Activated T-helper 17 cell treated with anti-CD3 and anti-CD28 coated beads, Interleukin-2, amount 50 U/mL, for 72 hours (primary cell): ENCODE data around the gene ROR2. TPM values are rescaled to one million over a fixed set of nuclear protein-coding genes. Genes with fewer than 3 reads are reported as not detected.
"Not testable (repeated sequence)": the region's sequence is repeated elsewhere in the genome, so short reads cannot be mapped to it uniquely, and the experiment has no call there.

Experiments
- ATAC-seq: fragments of 150-1000 bp; cut with Tn5 transposase; replicated peaks from 2 replicates; pipeline ENCODE4 v1.10.0; 2021; ENCODE audit warnings: mild to moderate bottlenecking, moderate library complexity
- H3K27ac Mint-ChIP-seq: one replicate; pipeline ENCODE4 v1.8.0; 2022; ENCODE audit warnings: mixed read lengths
- H3K27me3 Mint-ChIP-seq: one replicate; pipeline ENCODE4 v1.8.0; 2022; ENCODE audit warnings: mixed read lengths
- H3K36me3 Mint-ChIP-seq: one replicate; pipeline ENCODE4 v1.8.0; 2022; ENCODE audit warnings: low read depth, mild to moderate bottlenecking, mixed read lengths
- H3K4me1 Mint-ChIP-seq: one replicate; pipeline ENCODE4 v1.8.0; 2022; ENCODE audit warnings: mixed read lengths
- H3K4me3 Mint-ChIP-seq: one replicate; pipeline ENCODE4 v1.8.0; 2022; ENCODE audit warnings: mild to moderate bottlenecking, mixed read lengths
- H3K9me3 Mint-ChIP-seq: one replicate; pipeline ENCODE4 v1.8.0; 2022; ENCODE audit warnings: mixed read lengths
- total RNA-seq, 2 donors: library from RNA; stranded (reverse); gene quantifications; one replicate each; pipeline ENCODE4 v1.2.3, GENCODE V29; 2022

The ROR2 gene
- total RNA-seq, 2 donors from 2014 or later = 0.08 TPM; not detected in 1

- H3K9me3 Mint-ChIP-seq = peaks cover 3% of the 10 kb centered on the region
- no peak for ATAC-seq
- no peaks in the 10 kb centered on the region for H3K4me1 Mint-ChIP-seq
- H3K36me3 Mint-ChIP-seq = no peaks in the 10 kb centered on the region
- H3K27me3 Mint-ChIP-seq = peaks cover 19% of the 10 kb centered on the region
- H3K4me3 Mint-ChIP-seq = no peak overlapping the region
- no peak overlapping the region for H3K27ac Mint-ChIP-seq
Observed at GRCh38 chr9:91572811-91573210, 377.2 kb downstream of the ROR2 start.

GRCh38 chr9:91572044-91572443, 378.0 kb downstream of the ROR2 start:
- H3K27ac Mint-ChIP-seq = no peak overlapping the region
- H3K9me3 Mint-ChIP-seq = peaks cover 3% of the 10 kb centered on the region
- no peak overlapping the region for H3K4me3 Mint-ChIP-seq
- H3K27me3 Mint-ChIP-seq = peaks cover 19% of the 10 kb centered on the region
- H3K4me1 Mint-ChIP-seq = no peaks in the 10 kb centered on the region
- no peaks in the 10 kb centered on the region for H3K36me3 Mint-ChIP-seq
- ATAC-seq = no peak

DNA sequence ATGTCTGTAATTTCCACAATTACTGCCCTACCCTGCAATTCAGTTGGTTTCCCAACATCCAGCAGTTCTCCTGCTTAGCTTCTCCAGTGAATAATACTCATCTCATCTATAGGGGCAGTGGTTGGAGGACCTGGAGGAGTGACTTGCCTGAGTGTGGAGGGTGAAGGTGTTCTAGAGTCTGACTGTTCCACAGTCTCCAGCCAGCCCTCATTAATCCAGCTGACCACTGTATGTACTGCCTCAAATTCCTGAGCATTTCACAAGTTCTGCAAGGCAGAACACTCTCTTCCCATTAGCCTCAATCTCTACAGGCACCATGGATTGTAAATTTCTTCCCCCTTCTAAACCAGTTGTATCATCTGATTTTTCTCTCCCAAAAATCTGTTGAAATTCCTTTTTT, 379.0 kb downstream of the ROR2 start:
- H3K4me3 Mint-ChIP-seq = no peak overlapping the region
- no peak overlapping the region for H3K27ac Mint-ChIP-seq
- H3K27me3 Mint-ChIP-seq = peaks cover 19% of the 10 kb centered on the region
- H3K4me1 Mint-ChIP-seq = no peaks in the 10 kb centered on the region
- ATAC-seq = no peak
- H3K36me3 Mint-ChIP-seq = no peaks in the 10 kb centered on the region
- peaks cover 3% of the 10 kb centered on the region for H3K9me3 Mint-ChIP-seq

GRCh38 chr9:91567642-91568274, 382.3 kb downstream of the ROR2 start:
- Mint-ChIP-seq H3K4me3 (no peak overlapping the region), H3K4me1 (no peaks in the 10 kb centered on the region), H3K27me3 (peaks cover 21% of the 10 kb centered on the region), H3K36me3 (no peaks in the 10 kb centered on the region), H3K27ac (no peak overlapping the region), H3K9me3 (peaks cover 2% of the 10 kb centered on the region)
- no peak for ATAC-seq

DNA sequence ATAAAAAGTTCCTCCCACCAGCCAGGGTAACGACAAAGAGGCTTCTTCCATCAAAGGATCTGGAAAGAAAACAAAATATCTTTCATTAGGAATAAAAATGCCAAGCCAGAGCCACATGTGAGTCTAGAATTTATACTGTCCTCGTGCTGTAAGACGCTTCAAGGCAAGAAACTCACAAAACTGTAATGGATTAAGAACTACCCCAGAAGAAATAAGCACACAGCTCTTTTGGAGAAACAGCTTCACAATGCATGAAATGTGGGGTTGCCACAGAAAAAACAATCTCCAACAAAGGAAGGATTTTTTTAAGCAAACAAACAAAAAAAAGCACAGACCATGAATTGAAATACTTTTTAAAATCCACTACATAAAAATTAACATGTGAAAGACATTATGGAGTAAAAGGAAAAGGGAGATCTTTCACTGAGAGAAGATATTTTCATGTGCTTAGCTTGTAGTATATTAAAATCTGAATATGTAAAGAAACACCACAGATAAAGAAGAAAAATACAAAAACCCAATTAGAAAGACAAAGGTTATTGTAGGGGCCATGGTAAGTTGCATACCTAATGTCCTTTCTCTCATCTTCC, 385.9 kb downstream of the ROR2 start:
- no peaks in the 10 kb centered on the region for H3K4me1 Mint-ChIP-seq
- no peaks in the 10 kb centered on the region for H3K9me3 Mint-ChIP-seq
- no peak overlapping the region for H3K4me3 Mint-ChIP-seq
- peaks cover 17% of the 10 kb centered on the region for H3K27me3 Mint-ChIP-seq
- no peaks in the 10 kb centered on the region for H3K36me3 Mint-ChIP-seq
- H3K27ac Mint-ChIP-seq = no peak overlapping the region
- ATAC-seq = no peak

DNA sequence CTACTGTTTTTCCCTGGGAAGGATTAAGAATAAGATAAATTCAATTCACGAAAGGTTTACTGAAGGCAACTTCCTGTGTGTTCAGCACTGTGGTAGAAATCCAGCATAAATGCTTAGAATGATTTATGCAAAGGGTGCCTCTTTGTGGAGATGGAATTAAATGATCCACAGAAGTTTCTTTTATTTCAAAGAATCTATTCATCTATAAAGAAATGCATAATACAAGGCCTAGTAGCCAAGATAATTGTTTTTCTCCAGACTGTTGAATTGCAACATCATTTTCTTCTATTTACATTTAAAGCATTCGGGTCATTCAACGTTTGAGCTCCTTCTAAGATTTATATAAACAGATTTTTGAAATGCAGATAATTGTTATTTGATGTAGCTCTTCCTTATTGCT, 387.6 kb downstream of the ROR2 start:
- Mint-ChIP-seq H3K9me3 (no peaks in the 10 kb centered on the region), H3K27me3 (peaks cover 17% of the 10 kb centered on the region), H3K36me3 (no peaks in the 10 kb centered on the region), H3K27ac (no peak overlapping the region), H3K4me1 (no peaks in the 10 kb centered on the region), H3K4me3 (no peak overlapping the region)
- ATAC-seq = no peak

GRCh38 chr9:91560301-91560700, 389.7 kb downstream of the ROR2 start:
- Mint-ChIP-seq H3K4me3 (no peak overlapping the region), H3K36me3 (no peaks in the 10 kb centered on the region), H3K4me1 (no peaks in the 10 kb centered on the region), H3K9me3 (no peaks in the 10 kb centered on the region), H3K27me3 (peaks cover 17% of the 10 kb centered on the region), H3K27ac (no peak overlapping the region)
- no peak for ATAC-seq

GRCh38 chr9:91558879-91559278, 391.1 kb downstream of the ROR2 start:
- no peaks in the 10 kb centered on the region for H3K9me3 Mint-ChIP-seq
- H3K4me1 Mint-ChIP-seq = no peaks in the 10 kb centered on the region
- H3K27ac Mint-ChIP-seq = no peak overlapping the region
- no peak for ATAC-seq
- H3K4me3 Mint-ChIP-seq = no peak overlapping the region
- H3K27me3 Mint-ChIP-seq = peaks cover 17% of the 10 kb centered on the region
- no peaks in the 10 kb centered on the region for H3K36me3 Mint-ChIP-seq

GRCh38 chr9:91558395-91558794, 391.6 kb downstream of the ROR2 start:
- Mint-ChIP-seq H3K4me3 (no peak overlapping the region), H3K4me1 (no peaks in the 10 kb centered on the region), H3K27ac (no peak overlapping the region), H3K9me3 (no peaks in the 10 kb centered on the region), H3K27me3 (peaks cover 12% of the 10 kb centered on the region), H3K36me3 (no peaks in the 10 kb centered on the region)
- ATAC-seq = no peak

DNA sequence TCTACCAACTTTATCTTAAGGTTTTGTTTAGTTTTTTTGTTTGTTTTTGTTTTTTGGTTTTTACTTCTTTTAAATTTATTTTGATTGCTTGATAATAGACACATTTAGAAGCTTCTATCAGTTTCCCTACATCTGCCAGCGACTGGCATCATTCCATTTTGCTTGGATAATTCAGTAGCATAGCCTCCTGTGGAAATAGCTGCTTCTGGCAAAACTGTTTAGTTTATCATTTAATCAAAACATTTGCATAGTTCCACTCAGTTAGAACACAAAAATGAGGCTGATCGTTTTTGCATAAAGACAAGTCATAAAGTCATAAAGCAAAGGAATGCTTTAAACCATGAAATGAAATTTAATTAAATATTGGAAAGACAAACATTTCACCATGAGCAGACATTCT, 392.7 kb downstream of the ROR2 start:
- peaks cover 11% of the 10 kb centered on the region for H3K27me3 Mint-ChIP-seq
- ATAC-seq = no peak
- H3K4me3 Mint-ChIP-seq = no peak overlapping the region
- H3K4me1 Mint-ChIP-seq = no peaks in the 10 kb centered on the region
- no peak overlapping the region for H3K27ac Mint-ChIP-seq
- H3K9me3 Mint-ChIP-seq = no peaks in the 10 kb centered on the region
- H3K36me3 Mint-ChIP-seq = no peaks in the 10 kb centered on the region

DNA sequence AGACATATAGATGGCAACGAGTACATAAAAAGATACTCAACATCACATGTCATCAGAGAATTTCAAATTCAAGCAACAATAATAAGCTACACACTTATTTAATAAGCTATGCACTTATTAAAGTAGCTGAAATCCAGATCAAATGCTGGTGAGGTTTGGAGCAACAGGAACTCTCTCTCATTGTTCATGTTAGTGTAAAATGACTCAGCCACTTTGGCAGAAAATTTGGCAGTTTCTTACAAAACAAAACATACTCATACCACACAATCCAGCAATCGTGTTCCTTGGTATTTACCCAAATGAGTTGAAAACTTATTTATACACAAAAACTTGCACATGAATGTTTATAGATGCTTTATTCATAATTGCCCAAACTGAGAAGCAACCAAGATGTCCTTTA, 394.9 kb downstream of the ROR2 start:
- Mint-ChIP-seq H3K36me3 (no peaks in the 10 kb centered on the region), H3K4me3 (no peak overlapping the region), H3K27ac (no peak overlapping the region), H3K27me3 (peaks cover 11% of the 10 kb centered on the region), H3K9me3 (no peaks in the 10 kb centered on the region), H3K4me1 (no peaks in the 10 kb centered on the region)
- ATAC-seq = no peak

DNA sequence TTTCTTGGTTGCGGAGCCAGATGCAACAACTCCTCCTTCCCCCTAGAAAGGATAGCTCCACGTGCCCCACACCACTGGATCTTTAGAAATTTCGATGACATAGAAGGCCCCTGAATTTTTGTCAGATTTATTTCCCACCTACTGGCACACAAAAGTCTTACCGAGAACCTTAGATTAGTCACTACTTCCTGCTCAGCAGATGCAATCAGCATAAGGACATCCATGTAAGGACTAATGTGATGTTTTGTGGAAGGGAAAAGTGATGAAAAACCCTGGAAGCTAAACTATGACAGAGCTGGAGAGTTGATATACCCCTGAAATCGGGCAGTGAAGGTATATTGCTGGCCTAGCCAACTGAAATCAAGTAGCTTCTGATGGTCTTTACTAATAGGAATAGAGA, 400.9 kb downstream of the ROR2 start:
- H3K27me3 Mint-ChIP-seq = peaks cover 20% of the 10 kb centered on the region
- H3K9me3 Mint-ChIP-seq = no peaks in the 10 kb centered on the region
- H3K4me3 Mint-ChIP-seq = no peak overlapping the region
- ATAC-seq = no peak
- no peak overlapping the region for H3K27ac Mint-ChIP-seq
- no peaks in the 10 kb centered on the region for H3K4me1 Mint-ChIP-seq
- H3K36me3 Mint-ChIP-seq = no peaks in the 10 kb centered on the region

DNA sequence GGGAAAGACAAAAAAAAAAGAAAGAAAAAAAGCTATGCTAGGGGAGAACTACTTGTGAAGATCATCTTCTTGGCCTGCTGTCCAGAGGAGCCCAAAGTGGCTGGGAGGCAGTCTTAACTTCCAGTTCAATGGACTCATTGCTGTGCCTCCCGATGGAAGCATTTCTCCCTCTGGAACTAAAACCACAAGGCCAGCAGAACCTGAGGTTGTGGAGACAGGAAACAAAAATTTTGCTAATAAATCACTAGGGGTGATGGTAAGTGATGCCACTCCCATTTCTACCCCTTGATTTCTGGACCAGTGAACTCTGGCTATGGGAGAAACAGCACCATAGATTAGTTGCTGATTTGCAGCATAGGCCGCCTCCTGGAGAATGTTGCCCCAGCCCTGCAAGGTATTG, 402.9 kb downstream of the ROR2 start:
- no peaks in the 10 kb centered on the region for H3K36me3 Mint-ChIP-seq
- no peak for ATAC-seq
- no peaks in the 10 kb centered on the region for H3K4me1 Mint-ChIP-seq
- no peak overlapping the region for H3K27ac Mint-ChIP-seq
- H3K27me3 Mint-ChIP-seq = peaks cover 27% of the 10 kb centered on the region
- no peak overlapping the region for H3K4me3 Mint-ChIP-seq
- no peaks in the 10 kb centered on the region for H3K9me3 Mint-ChIP-seq

- peaks cover 23% of the 10 kb centered on the region for H3K27me3 Mint-ChIP-seq
- no peak overlapping the region for H3K4me3 Mint-ChIP-seq
- no peaks in the 10 kb centered on the region for H3K36me3 Mint-ChIP-seq
- no peaks in the 10 kb centered on the region for H3K9me3 Mint-ChIP-seq
- no peak overlapping the region for H3K27ac Mint-ChIP-seq
- ATAC-seq = peak; percentile 56
- no peaks in the 10 kb centered on the region for H3K4me1 Mint-ChIP-seq
Observed at GRCh38 chr9:91546574-91546973, 403.5 kb downstream of the ROR2 start.

DNA sequence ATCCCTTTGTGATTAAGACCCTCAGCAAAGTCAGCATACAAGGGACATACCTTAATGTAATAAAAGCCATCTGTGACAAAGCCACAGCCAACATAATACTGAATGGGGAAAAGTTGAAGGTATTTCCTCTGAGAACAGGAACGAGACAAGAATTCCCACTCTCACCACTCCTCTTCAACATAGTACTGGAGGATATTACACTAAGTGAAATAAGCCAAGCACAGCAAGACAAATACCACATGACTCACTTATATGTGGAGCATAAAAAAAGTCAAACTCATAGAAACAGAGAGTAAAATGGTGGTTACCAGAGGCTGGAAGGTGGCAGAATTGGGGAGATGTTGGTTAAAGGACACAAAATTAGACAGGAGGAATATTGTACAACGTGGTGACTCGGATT, 408.3 kb downstream of the ROR2 start:
- H3K27ac Mint-ChIP-seq = no peak overlapping the region
- H3K4me3 Mint-ChIP-seq = no peak overlapping the region
- peak; percentile 34 for ATAC-seq
- H3K9me3 Mint-ChIP-seq = no peaks in the 10 kb centered on the region
- H3K4me1 Mint-ChIP-seq = peaks cover 8% of the 10 kb centered on the region
- H3K36me3 Mint-ChIP-seq = no peaks in the 10 kb centered on the region
- peaks cover 7% of the 10 kb centered on the region for H3K27me3 Mint-ChIP-seq

DNA sequence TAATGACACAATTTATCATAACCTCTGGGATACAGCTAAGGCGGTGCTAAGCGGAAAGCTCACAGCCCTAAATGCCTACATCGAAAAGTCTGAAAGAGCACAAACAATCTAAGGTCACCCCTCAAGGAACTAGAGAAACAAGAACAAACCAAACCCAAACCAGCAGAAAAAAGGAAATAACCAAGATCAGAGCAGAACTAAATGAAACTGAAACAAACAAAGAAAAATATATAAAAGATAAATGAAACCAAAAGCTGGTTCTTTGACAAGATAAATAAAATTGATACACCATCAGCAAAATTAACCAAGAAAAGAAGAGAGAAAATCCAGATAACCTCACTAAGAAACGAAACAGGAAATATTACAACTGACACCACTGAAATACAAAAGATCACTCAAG, 409.5 kb downstream of the ROR2 start:
- not testable (repeated sequence) for H3K27ac Mint-ChIP-seq, H3K4me3 Mint-ChIP-seq, H3K27me3 Mint-ChIP-seq, H3K36me3 Mint-ChIP-seq, ATAC-seq, H3K9me3 Mint-ChIP-seq, H3K4me1 Mint-ChIP-seq
